ENCODE results near the gene PRR35. TPM values are rescaled to one million over a fixed set of nuclear protein-coding genes. Genes with fewer than 3 reads are reported as not detected.

The PRR35 gene
- total RNA-seq, 2 experiments from 2014 or later = not detected

DNA sequence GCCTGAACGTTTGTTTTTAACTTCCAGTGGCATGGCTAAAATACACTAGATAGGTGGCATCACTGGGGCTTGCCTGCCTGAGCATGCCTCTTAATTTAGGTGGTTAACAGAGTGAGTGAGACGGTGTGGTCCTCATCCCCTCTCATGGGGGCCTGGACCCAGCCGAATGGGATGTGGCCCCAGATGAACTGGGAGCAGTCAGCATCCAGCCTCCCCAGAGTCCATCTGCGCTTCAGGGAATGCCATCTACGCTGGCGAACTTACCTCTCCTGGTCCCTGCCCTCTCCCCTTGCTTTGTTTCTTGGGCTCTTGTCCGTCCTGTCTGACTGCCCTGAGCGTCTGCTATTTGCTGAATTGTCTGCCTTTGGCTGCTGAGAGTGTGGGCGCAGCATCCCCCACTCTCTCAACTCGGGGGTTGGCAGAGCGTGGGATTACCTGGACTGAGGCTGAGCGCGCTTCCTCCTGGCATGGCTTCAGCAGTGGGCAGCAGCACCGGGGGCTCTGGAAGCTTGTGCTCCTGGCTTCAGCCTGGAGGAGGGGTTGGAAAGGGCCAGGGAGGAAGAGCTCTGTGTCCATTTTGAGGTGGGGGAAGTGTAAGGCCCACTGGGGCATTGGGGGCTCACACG, 31.8 kb downstream of the PRR35 start:
- Histone ChIP-seq H3K36me3 (ENCODE audit: insufficient read depth, low read length) (peaks cover 2% of the 10 kb centered on the region), H3K9me3 (ENCODE audit: control insufficient read depth in 1 of 2, insufficient read depth in 1 of 2, low read length in 2 of 2) (no peaks in the 10 kb centered on the region), H3K27me3 (ENCODE audit: control insufficient read depth in 1 of 2, insufficient read depth in 2 of 2, low read length in 2 of 2) (no peaks in the 10 kb centered on the region), H3K27ac (ENCODE audit: low read depth in 1 of 2, low read length in 2 of 2) (no peak overlapping the region), H3K4me3 (ENCODE audit: low read length) (no peak overlapping the region), H3K4me1 (ENCODE audit: insufficient read depth, low read length) (peaks cover 41% of the 10 kb centered on the region)
- H3K4me1 Mint-ChIP-seq (ENCODE audit: low read depth) = peaks cover 16% of the 10 kb centered on the region
- intact Hi-C loops (cut with DNase I, micrococcal nuclease) = loop anchor here in 1 of 2 experiments (5.0 kb wide), 1 partner anchor 70 kb away; no protein-coding TSS in a partner anchor
- H3K36me3 Mint-ChIP-seq (ENCODE audit: low read depth) = peaks cover 17% of the 10 kb centered on the region
- H3K27me3 Mint-ChIP-seq = no peaks in the 10 kb centered on the region
- TF ChIP-seq, protein P1, sequence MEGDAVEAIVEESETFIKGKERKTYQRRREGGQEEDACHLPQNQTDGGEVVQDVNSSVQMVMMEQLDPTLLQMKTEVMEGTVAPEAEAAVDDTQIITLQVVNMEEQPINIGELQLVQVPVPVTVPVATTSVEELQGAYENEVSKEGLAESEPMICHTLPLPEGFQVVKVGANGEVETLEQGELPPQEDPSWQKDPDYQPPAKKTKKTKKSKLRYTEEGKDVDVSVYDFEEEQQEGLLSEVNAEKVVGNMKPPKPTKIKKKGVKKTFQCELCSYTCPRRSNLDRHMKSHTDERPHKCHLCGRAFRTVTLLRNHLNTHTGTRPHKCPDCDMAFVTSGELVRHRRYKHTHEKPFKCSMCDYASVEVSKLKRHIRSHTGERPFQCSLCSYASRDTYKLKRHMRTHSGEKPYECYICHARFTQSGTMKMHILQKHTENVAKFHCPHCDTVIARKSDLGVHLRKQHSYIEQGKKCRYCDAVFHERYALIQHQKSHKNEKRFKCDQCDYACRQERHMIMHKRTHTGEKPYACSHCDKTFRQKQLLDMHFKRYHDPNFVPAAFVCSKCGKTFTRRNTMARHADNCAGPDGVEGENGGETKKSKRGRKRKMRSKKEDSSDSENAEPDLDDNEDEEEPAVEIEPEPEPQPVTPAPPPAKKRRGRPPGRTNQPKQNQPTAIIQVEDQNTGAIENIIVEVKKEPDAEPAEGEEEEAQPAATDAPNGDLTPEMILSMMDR (IDR thresholded peaks at IDR 0.05) = no peak
- DNase-seq (no peak), ATAC-seq (ENCODE audit: poor library complexity) (no peak)
- H3K27ac Mint-ChIP-seq = peak overlapping the region; percentile 82
- CTCF ChIA-PET = no interaction called here
- POLR2A ChIA-PET = interaction anchor here (1.8 kb wide), 1 partner anchor 44 kb away, joined by 7 read pairs; the partner anchor contains the start of gene METTL26
- peak overlapping the region; percentile 93 for H3K4me3 Mint-ChIP-seq
- H3K9me3 Mint-ChIP-seq = no peaks in the 10 kb centered on the region

DNA sequence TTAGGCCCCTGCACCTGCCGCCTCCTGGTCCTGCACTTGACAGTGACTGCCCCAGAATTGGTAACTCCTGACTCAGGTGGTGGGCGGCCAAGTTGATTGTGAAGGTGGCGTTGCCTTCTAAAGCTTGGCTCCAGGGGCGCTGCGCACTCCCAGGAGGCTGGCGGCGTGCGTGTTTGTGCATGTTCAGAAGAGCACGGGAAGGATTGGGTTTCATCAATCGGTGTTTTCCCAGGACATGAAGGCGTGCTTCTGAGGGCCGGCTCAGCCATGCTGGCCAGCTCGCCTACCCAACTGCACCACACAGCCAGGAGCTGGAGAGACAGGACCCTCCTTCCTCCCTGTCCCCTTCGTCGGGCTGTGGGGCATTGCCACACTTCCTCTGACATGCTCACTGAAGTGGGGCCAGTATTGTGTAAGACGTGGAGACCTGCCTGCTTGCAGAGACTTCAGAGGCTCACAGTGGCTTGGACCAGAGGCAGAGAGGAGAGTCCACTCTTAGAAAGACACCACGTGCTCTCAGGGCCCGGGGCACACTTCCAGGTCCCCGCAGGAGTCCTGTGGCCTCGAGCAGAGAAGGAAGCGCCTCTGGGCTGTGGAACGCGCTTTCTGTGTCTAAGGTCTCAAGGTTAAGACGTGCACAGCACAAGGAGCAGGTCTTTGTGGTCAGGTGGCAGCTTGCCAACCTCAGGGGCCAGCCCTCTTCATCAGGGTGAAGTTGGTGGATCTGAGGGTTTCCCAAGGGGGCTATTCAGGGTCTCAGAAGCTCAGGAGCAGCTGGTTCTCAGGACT, 32.5 kb downstream of the PRR35 start:
- peaks cover 34% of the 10 kb centered on the region for H3K4me1 ChIP-seq (ENCODE audit: insufficient read depth, low read length)
- no peak overlapping the region for H3K4me3 ChIP-seq (ENCODE audit: low read length)
- no peak overlapping the region for H3K27ac ChIP-seq (ENCODE audit: low read depth in 1 of 2, low read length in 2 of 2)
- H3K36me3 ChIP-seq (ENCODE audit: insufficient read depth, low read length) = peaks cover 2% of the 10 kb centered on the region
- DNase-seq (peak in 2 of 14 experiments; percentile 31 to 48), ATAC-seq (ENCODE audit: poor library complexity) (no peak)
- intact Hi-C loops (cut with DNase I, micrococcal nuclease) = loop anchor here in 1 of 2 experiments (5.0 kb wide), 1 partner anchor 70 kb away; no protein-coding TSS in a partner anchor
- no peaks in the 10 kb centered on the region for H3K27me3 ChIP-seq (ENCODE audit: control insufficient read depth in 1 of 2, insufficient read depth in 2 of 2, low read length in 2 of 2)
- H3K36me3 Mint-ChIP-seq (ENCODE audit: low read depth) = peaks cover 17% of the 10 kb centered on the region
- ChIA-PET CTCF (no interaction called here), POLR2A (interaction anchor here (1.8 kb wide), 1 partner anchor 44 kb away, joined by 7 read pairs; the partner anchor contains the start of gene METTL26)
- no peak overlapping the region for H3K4me3 Mint-ChIP-seq
- no peaks in the 10 kb centered on the region for H3K9me3 Mint-ChIP-seq
- H3K9me3 ChIP-seq (ENCODE audit: control insufficient read depth in 1 of 2, insufficient read depth in 1 of 2, low read length in 2 of 2) = no peaks in the 10 kb centered on the region
- H3K27ac Mint-ChIP-seq = no peak overlapping the region
- no peaks in the 10 kb centered on the region for H3K27me3 Mint-ChIP-seq
- H3K4me1 Mint-ChIP-seq (ENCODE audit: low read depth) = peaks cover 16% of the 10 kb centered on the region
- TF ChIP-seq, protein P1 (IDR thresholded peaks at IDR 0.05) = no peak

DNA sequence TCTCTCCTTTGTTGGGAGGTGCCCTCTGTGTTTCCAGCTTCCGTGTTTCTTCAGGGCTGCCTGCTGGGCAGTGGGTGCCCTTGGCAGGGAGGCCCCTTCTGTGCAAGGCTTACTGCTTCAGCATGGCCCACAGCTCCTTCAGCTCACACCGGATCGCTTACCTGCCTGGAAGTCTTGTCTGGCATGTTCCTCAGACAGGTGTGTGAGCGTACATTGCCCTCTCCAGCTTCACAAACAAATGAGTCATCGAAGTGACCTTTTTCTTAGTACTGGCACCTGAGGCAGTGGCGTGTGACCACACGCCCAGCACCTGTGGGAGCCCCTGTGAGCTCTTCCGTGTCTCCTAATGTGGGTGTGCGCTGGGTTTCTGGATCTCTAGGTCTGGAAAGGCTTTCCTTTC, 33.2 kb downstream of the PRR35 start:
- no peak overlapping the region for H3K4me3 ChIP-seq (ENCODE audit: low read length)
- no peak for DNase-seq
- TF ChIP-seq, protein P1 (IDR thresholded peaks at IDR 0.05) = no peak

More for the DNA sequence above, 33.2 kb downstream of the PRR35 start:
- POLR2A ChIA-PET = interaction anchor here (1.8 kb wide), 1 partner anchor 43 kb away, joined by 7 read pairs; the partner anchor contains the start of gene METTL26
- H3K27me3 ChIP-seq (ENCODE audit: control insufficient read depth in 1 of 2, insufficient read depth in 2 of 2, low read length in 2 of 2) = no peaks in the 10 kb centered on the region
- ATAC-seq (ENCODE audit: poor library complexity) = no peak
- Mint-ChIP-seq H3K27me3 (no peaks in the 10 kb centered on the region), H3K4me3 (peak overlapping the region; percentile 48), H3K27ac (no peak overlapping the region), H3K36me3 (ENCODE audit: low read depth) (peaks cover 17% of the 10 kb centered on the region), H3K9me3 (no peaks in the 10 kb centered on the region), H3K4me1 (ENCODE audit: low read depth) (peaks cover 16% of the 10 kb centered on the region)
- peaks cover 2% of the 10 kb centered on the region for H3K36me3 ChIP-seq (ENCODE audit: insufficient read depth, low read length)
- CTCF ChIA-PET = no interaction called here
- H3K27ac ChIP-seq (ENCODE audit: low read depth in 1 of 2, low read length in 2 of 2) = no peak overlapping the region
- intact Hi-C loops (cut with DNase I, micrococcal nuclease) = loop anchor here in 1 of 2 experiments (5.0 kb wide), 1 partner anchor 69 kb away; no protein-coding TSS in a partner anchor
- no peaks in the 10 kb centered on the region for H3K9me3 ChIP-seq (ENCODE audit: control insufficient read depth in 1 of 2, insufficient read depth in 1 of 2, low read length in 2 of 2)
- H3K4me1 ChIP-seq (ENCODE audit: insufficient read depth, low read length) = peaks cover 27% of the 10 kb centered on the region

Measured in CD4-positive, alpha-beta T cell (primary cell).